A549 (cell line): ENCODE measurements around the gene BCAS3.

Experiments
- EP300 ChIP-seq, 2 experiments: fragments of >200 bp; sonication (Bioruptor Twin); formaldehyde crosslinking; IDR thresholded peaks; 2 replicates in 1 of 2; 3 replicates in 1 of 2; pipeline ENCODE4 v1.6.1; 2016 to 2017
- FOSL2 ChIP-seq, 2 experiments: fragments of 450-650 bp in 1 of 2; fragments of >200 bp in 1 of 2; sonication (Bioruptor Twin) in 1 of 2; formaldehyde crosslinking; IDR thresholded peaks; 2 replicates each; pipeline versions ENCODE4 v1.5.0 to v1.6.1; 2016 to 2020; ENCODE audit warnings: mild to moderate bottlenecking in 1 of 2, moderate library complexity in 1 of 2
- HDAC2 ChIP-seq: fragments of 200-600 bp; sonication (generic); IDR thresholded peaks from 2 replicates; pipeline ENCODE4 v1.6.1; 2016
- JUN ChIP-seq, 2 experiments: fragments of >200 bp; sonication (Bioruptor Twin); formaldehyde crosslinking; IDR thresholded peaks; 2 replicates in 1 of 2; 3 replicates in 1 of 2; pipeline ENCODE4 v1.6.1; 2016 to 2017
- KDM1A ChIP-seq: fragments of 200-600 bp; sonication (generic); IDR thresholded peaks from 2 replicates; pipeline ENCODE4 v1.6.1; 2016; ENCODE audit warnings: low read depth, mild to moderate bottlenecking
- POLR2A ChIP-seq: IDR thresholded peaks from 2 replicates; pipeline ENCODE4 v1.6.1; 2012; ENCODE audit warnings: mild to moderate bottlenecking, low read length
- TF ChIP-seq, protein P1 (sequence below): fragments of >200 bp; sonication (Bioruptor Twin); formaldehyde crosslinking; IDR thresholded peaks from 3 replicates; pipeline ENCODE4 v1.5.1; 2016
- TF ChIP-seq, protein P2 (sequence below): fragments of 200-600 bp; sonication (generic); IDR thresholded peaks from 2 replicates; pipeline ENCODE4 v1.6.1; 2016; ENCODE audit warnings: antibody characterized with exemption, mild to moderate bottlenecking, moderate library complexity
- TF ChIP-seq, protein P3 (sequence below): IDR thresholded peaks from 2 replicates; pipeline ENCODE4 v1.6.1; 2012
- TF ChIP-seq, protein P4 (sequence below): fragments of 450-650 bp; IDR thresholded peaks from 2 replicates; pipeline ENCODE4 v1.6.1; 2014; ENCODE audit warnings: antibody characterized with exemption

DNA sequence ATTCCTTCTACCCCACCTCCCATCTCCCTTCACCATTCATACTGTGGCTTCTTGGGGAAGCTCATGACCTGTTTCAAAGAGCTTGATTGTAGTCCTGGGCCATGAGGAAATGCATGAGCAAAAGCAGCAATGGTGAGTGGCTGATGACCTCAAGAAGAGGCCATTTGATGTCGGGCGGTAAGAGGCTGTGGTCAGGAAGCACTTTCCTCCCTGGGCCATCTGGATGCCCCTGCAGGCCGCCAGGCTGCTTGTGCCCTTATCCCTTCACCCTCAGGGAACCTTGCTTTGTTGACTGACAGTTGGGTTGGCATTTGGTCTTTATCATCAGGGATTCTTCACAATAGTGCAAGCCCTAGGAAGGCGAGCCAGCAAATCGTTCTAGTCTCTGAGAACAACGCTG lies 643.7 kb downstream of the BCAS3 start:
- TF ChIP-seq FOSL2 (IDR thresholded peaks at IDR 0.05) (no peak), FOSL2 (CRISPR knock-in tag; IDR thresholded peaks at IDR 0.05) (no peak), JUN (IDR thresholded peaks at IDR 0.05) (no peak), POLR2A (no peak), HDAC2 (no peak), EP300 (IDR thresholded peaks at IDR 0.05) (no peak), KDM1A (no peak)
- TF ChIP-seq, protein P1, sequence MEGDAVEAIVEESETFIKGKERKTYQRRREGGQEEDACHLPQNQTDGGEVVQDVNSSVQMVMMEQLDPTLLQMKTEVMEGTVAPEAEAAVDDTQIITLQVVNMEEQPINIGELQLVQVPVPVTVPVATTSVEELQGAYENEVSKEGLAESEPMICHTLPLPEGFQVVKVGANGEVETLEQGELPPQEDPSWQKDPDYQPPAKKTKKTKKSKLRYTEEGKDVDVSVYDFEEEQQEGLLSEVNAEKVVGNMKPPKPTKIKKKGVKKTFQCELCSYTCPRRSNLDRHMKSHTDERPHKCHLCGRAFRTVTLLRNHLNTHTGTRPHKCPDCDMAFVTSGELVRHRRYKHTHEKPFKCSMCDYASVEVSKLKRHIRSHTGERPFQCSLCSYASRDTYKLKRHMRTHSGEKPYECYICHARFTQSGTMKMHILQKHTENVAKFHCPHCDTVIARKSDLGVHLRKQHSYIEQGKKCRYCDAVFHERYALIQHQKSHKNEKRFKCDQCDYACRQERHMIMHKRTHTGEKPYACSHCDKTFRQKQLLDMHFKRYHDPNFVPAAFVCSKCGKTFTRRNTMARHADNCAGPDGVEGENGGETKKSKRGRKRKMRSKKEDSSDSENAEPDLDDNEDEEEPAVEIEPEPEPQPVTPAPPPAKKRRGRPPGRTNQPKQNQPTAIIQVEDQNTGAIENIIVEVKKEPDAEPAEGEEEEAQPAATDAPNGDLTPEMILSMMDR, result no peak
- TF ChIP-seq, protein P2, sequence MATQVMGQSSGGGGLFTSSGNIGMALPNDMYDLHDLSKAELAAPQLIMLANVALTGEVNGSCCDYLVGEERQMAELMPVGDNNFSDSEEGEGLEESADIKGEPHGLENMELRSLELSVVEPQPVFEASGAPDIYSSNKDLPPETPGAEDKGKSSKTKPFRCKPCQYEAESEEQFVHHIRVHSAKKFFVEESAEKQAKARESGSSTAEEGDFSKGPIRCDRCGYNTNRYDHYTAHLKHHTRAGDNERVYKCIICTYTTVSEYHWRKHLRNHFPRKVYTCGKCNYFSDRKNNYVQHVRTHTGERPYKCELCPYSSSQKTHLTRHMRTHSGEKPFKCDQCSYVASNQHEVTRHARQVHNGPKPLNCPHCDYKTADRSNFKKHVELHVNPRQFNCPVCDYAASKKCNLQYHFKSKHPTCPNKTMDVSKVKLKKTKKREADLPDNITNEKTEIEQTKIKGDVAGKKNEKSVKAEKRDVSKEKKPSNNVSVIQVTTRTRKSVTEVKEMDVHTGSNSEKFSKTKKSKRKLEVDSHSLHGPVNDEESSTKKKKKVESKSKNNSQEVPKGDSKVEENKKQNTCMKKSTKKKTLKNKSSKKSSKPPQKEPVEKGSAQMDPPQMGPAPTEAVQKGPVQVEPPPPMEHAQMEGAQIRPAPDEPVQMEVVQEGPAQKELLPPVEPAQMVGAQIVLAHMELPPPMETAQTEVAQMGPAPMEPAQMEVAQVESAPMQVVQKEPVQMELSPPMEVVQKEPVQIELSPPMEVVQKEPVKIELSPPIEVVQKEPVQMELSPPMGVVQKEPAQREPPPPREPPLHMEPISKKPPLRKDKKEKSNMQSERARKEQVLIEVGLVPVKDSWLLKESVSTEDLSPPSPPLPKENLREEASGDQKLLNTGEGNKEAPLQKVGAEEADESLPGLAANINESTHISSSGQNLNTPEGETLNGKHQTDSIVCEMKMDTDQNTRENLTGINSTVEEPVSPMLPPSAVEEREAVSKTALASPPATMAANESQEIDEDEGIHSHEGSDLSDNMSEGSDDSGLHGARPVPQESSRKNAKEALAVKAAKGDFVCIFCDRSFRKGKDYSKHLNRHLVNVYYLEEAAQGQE, result no peak
- TF ChIP-seq, protein P3, sequence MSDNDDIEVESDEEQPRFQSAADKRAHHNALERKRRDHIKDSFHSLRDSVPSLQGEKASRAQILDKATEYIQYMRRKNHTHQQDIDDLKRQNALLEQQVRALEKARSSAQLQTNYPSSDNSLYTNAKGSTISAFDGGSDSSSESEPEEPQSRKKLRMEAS, result no peak
- TF ChIP-seq, protein P4, sequence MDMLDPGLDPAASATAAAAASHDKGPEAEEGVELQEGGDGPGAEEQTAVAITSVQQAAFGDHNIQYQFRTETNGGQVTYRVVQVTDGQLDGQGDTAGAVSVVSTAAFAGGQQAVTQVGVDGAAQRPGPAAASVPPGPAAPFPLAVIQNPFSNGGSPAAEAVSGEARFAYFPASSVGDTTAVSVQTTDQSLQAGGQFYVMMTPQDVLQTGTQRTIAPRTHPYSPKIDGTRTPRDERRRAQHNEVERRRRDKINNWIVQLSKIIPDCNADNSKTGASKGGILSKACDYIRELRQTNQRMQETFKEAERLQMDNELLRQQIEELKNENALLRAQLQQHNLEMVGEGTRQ, result no peak
